H1 (cell line): ENCODE results near the gene TEX26. TPM values are rescaled to one million over a fixed set of nuclear protein-coding genes. Genes with fewer than 3 reads are reported as not detected.

Experiments used
- CTCF ChIA-PET: fragments of 300-600 bp; sonication (Branson Sonifier 250); formaldehyde crosslinking; loops from one replicate; lab custom pipeline; 2021; ENCODE audit not compliant: partially characterized antibody; lab: Charles Lee
- POLR2A ChIA-PET: fragments of 300-600 bp; sonication (Branson Sonifier 250); formaldehyde crosslinking; loops from one replicate; lab custom pipeline; 2021; ENCODE audit warnings: inconsistent platforms; ENCODE audit not compliant: partially characterized antibody; lab: Charles Lee
- DNase-seq, 2 experiments: peaks; one replicate each; pipeline versions ENCODE4 v3.0.0 to v3.0.0-alpha.2; 2010 to 2022; ENCODE audit warnings: low spot score in 2 of 2, low read depth in 1 of 2, mixed read lengths in 1 of 2
- FAIRE-seq: peaks from 2 replicates; lab custom pipeline; 2011; peaks lifted over from hg19 to GRCh38; lab: Jason Lieb, UNC
- H2AFZ ChIP-seq: 2 replicates; pipeline ENCODE4 v1.8.1; 2012; ENCODE audit warnings: low read length, inconsistent platforms
- H2AK5ac ChIP-seq: 2 replicates; pipeline ENCODE4 v1.6.1; 2013; ENCODE audit warnings: low read depth, low read length
- H2BK120ac ChIP-seq: replicated peaks from 2 replicates; pipeline ENCODE3; 2013; ENCODE audit warnings: low read depth, low read length, inconsistent platforms
- H2BK12ac ChIP-seq: 2 replicates; pipeline ENCODE4 v1.6.1; 2013; ENCODE audit warnings: low read depth, low read length
- H2BK15ac ChIP-seq: 2 replicates; pipeline ENCODE4 v1.6.1; 2013; ENCODE audit warnings: low read length
- H2BK20ac ChIP-seq: 2 replicates; pipeline ENCODE4 v1.6.1; 2013; ENCODE audit warnings: low read length
- H2BK5ac ChIP-seq: 2 replicates; pipeline ENCODE4 v1.6.1; 2013; ENCODE audit warnings: low read depth, low read length
- H3K14ac ChIP-seq: 2 replicates; pipeline ENCODE4 v1.6.1; 2013; ENCODE audit warnings: inconsistent platforms; ENCODE audit not compliant: insufficient read length
- H3K18ac ChIP-seq: 2 replicates; pipeline ENCODE4 v1.6.1; 2013; ENCODE audit warnings: low read length; ENCODE audit errors: extremely low read depth
- H3K23ac ChIP-seq: 2 replicates; pipeline ENCODE4 v1.6.1; 2013; ENCODE audit warnings: inconsistent platforms; ENCODE audit not compliant: insufficient read length
- H3K23me2 ChIP-seq: 2 replicates; pipeline ENCODE4 v1.6.1; 2013; ENCODE audit warnings: low read depth, low read length
- H3K27ac ChIP-seq: 2 replicates; pipeline ENCODE4 v1.6.1; 2011; ENCODE audit warnings: low read depth, low read length, inconsistent platforms
- H3K27me3 ChIP-seq, 4 experiments: replicated peaks in 1 of 4; 1 replicate in 1 of 4; 2 replicates in 3 of 4; pipeline versions ENCODE4 v1.6.1 to v1.8.1; 2011 to 2013; ENCODE audit warnings: low read length in 3 of 4, mild to moderate bottlenecking in 3 of 4, inconsistent platforms in 2 of 4, mixed read lengths in 2 of 4, moderate library complexity in 1 of 4; ENCODE audit not compliant: control insufficient read depth in 3 of 4, insufficient read depth in 3 of 4; ENCODE audit errors: extremely low read depth in 1 of 4
- H3K36me3 ChIP-seq, 4 experiments: 2 replicates each; pipeline versions ENCODE4 v1.6.1 to v1.8.1; 2011 to 2013; ENCODE audit warnings: mild to moderate bottlenecking in 4 of 4, low read length in 3 of 4, moderate library complexity in 2 of 4, control low read depth in 1 of 4, inconsistent platforms in 1 of 4; ENCODE audit not compliant: insufficient read depth in 4 of 4, control insufficient read depth in 2 of 4
- H3K4ac ChIP-seq: replicated peaks from 2 replicates; pipeline ENCODE3; 2013; ENCODE audit warnings: low read length, low read depth, mixed read lengths, inconsistent platforms; ENCODE audit not compliant: insufficient read length
- H3K4me1 ChIP-seq, 4 experiments: replicated peaks in 1 of 4; 1 replicate in 1 of 4; 2 replicates in 3 of 4; pipeline versions ENCODE4 v1.6.1 to v1.8.1; 2011 to 2013; ENCODE audit warnings: low read length in 3 of 4, inconsistent platforms in 2 of 4, mixed read lengths in 1 of 4; ENCODE audit not compliant: insufficient read depth in 4 of 4, control insufficient read depth in 3 of 4
- H3K4me2 ChIP-seq, 2 experiments: 2 replicates each; pipeline versions ENCODE4 v1.6.1 to v1.8.1; 2011 to 2013; ENCODE audit warnings: low read depth in 2 of 2, low read length in 2 of 2, control low read depth in 1 of 2, inconsistent platforms in 1 of 2, mild to moderate bottlenecking in 1 of 2; ENCODE audit not compliant: insufficient read depth in 1 of 2
- H3K4me3 ChIP-seq, 4 experiments: fragments of 200-600, 300-600 bp in 1 of 4; sonication (generic), shearing (Covaris generic), sonication (Bioruptor Twin) in 1 of 4; 2 replicates each; pipeline versions ENCODE4 v1.5.1 to v1.8.1; 2011 to 2016; ENCODE audit warnings: low read length in 4 of 4, low read depth in 3 of 4, control low read depth in 2 of 4, inconsistent platforms in 2 of 4, mild to moderate bottlenecking in 2 of 4, mixed read lengths in 1 of 4, moderate library complexity in 1 of 4; ENCODE audit not compliant: insufficient read depth in 2 of 4; ENCODE audit errors: extremely low read depth in 1 of 4
- H3K56ac ChIP-seq: replicated peaks from 2 replicates; pipeline ENCODE3; 2013; ENCODE audit warnings: low read depth, mild to moderate bottlenecking, mixed read lengths, low read length, inconsistent platforms; ENCODE audit not compliant: insufficient read length
- H3K79me1 ChIP-seq: 2 replicates; pipeline ENCODE4 v1.6.1; 2013; ENCODE audit warnings: low read depth, low read length, control low read depth
- H3K79me2 ChIP-seq, 2 experiments: 2 replicates each; pipeline versions ENCODE4 v1.6.1 to v1.8.1; 2012 to 2013; ENCODE audit warnings: low read length in 2 of 2, mild to moderate bottlenecking in 2 of 2, inconsistent platforms in 1 of 2; ENCODE audit not compliant: insufficient read depth in 2 of 2, control insufficient read depth in 1 of 2
- H3K9ac ChIP-seq, 4 experiments: replicated peaks in 1 of 4; 1 replicate in 1 of 4; 2 replicates in 3 of 4; pipeline versions ENCODE4 v1.6.1 to v1.8.1; 2011 to 2013; ENCODE audit warnings: low read depth in 3 of 4, low read length in 3 of 4, control low read depth in 2 of 4, mild to moderate bottlenecking in 2 of 4, moderate library complexity in 2 of 4, inconsistent platforms in 1 of 4; ENCODE audit errors: extremely low read depth in 1 of 4
- H3K9me3 ChIP-seq, 2 experiments: 2 replicates each; pipeline versions ENCODE4 v1.6.1 to v1.8.1; 2012 to 2013; ENCODE audit warnings: mild to moderate bottlenecking in 2 of 2, moderate library complexity in 2 of 2, control low read depth in 1 of 2, inconsistent platforms in 1 of 2, low read depth in 1 of 2, low read length in 1 of 2, mixed read lengths in 1 of 2; ENCODE audit not compliant: insufficient read depth in 2 of 2
- H4K20me1 ChIP-seq, 2 experiments: replicated peaks in 1 of 2; 2 replicates each; pipeline versions ENCODE3 to v1.8.1; 2011 to 2013; ENCODE audit warnings: inconsistent platforms in 2 of 2, low read length in 2 of 2, mild to moderate bottlenecking in 1 of 2; ENCODE audit not compliant: insufficient read depth in 2 of 2, control insufficient read depth in 1 of 2
- H4K5ac ChIP-seq: 2 replicates; pipeline ENCODE4 v1.6.1; 2013; ENCODE audit warnings: low read length, low read depth, mixed read lengths, inconsistent platforms; ENCODE audit not compliant: insufficient read length
- H4K8ac ChIP-seq: 2 replicates; pipeline ENCODE4 v1.8.0; 2013; ENCODE audit warnings: mild to moderate bottlenecking, moderate library complexity, low read length, inconsistent platforms; ENCODE audit not compliant: insufficient read depth; ENCODE audit errors: extremely low read depth
- H4K91ac ChIP-seq: replicated peaks from 2 replicates; pipeline ENCODE3; 2013; ENCODE audit warnings: low read length, mixed read lengths, inconsistent platforms; ENCODE audit not compliant: insufficient read length
- BACH1 ChIP-seq: IDR thresholded peaks from 2 replicates; pipeline ENCODE4 v1.6.1; 2012; ENCODE audit warnings: low read length, improper control_type of control experiment
- CBX8 ChIP-seq: fragments of 300-800, 300-1000 bp; sonication (generic); IDR thresholded peaks from 2 replicates; pipeline ENCODE4 v1.7.1; 2016; ENCODE audit warnings: low read depth, low read length, borderline replicate concordance
- RBBP5 ChIP-seq: IDR thresholded peaks from 2 replicates; pipeline ENCODE4 v1.7.1; 2012; ENCODE audit warnings: low read depth, mild to moderate bottlenecking, inconsistent platforms, low read length, moderate library complexity, borderline replicate concordance
- WGBS, 2 experiments: shearing (Covaris generic) in 1 of 2; methylation state at CpG; one replicate each; pipeline versions ENCODE4 v1.1.6 to v1.1.7; 2013 to 2015; ENCODE audit warnings: low lambda C conversion rate in 2 of 2, mixed read lengths in 2 of 2, inconsistent platforms in 1 of 2, low coverage in 1 of 2, missing lambda C conversion rate in 1 of 2; ENCODE audit not compliant: insufficient replicate concordance in 2 of 2, insufficient coverage in 1 of 2, insufficient read length in 1 of 2; ENCODE audit errors: extremely low coverage in 1 of 2, missing lambda C conversion rate in 1 of 2; 5-methylcytosine and 5-hydroxymethylcytosine counted together
- polyA plus RNA-seq, 7 experiments: library from polyadenylated mRNA; depleted of rRNA in 3 of 7; stranded (reverse) in 5 of 7; unstranded in 2 of 7; fragments of >200 nt in 5 of 7; fragments of 200-250 nt in 2 of 7; gene quantifications; 1 replicate in 5 of 7; 2 replicates in 1 of 7; 4 replicates in 1 of 7; pipeline versions ENCODE4 v1.2.1 to v1.2.3, GENCODE V29; 2011 to 2013; ENCODE audit warnings: missing spikeins in 2 of 7, mixed read lengths in 2 of 7
- total RNA-seq: library from RNA; stranded (reverse); fragmentation: NEBNext Ultra II Directional; extraction: Animal tissue kit (Norgen Biotek cat#: 25700); gene quantifications from 2 replicates; pipeline ENCODE4 v1.2.1, GENCODE V29; 2021

The TEX26 gene
- total and polyA plus RNA-seq, 2 of the 8 experiments (the other 6 are each of a cell fraction or from before 2014, with no cell fraction given), result not detected

GRCh38 chr13:30916991-30917390 is 15.5 kb upstream of the TEX26 start:
- no peak for FAIRE-seq
- Histone ChIP-seq H3K27me3 (no peaks in the 10 kb centered on the region; a peak in 2 of 7 replicates), H3K9ac (no peak overlapping the region), H2BK120ac (no peak overlapping the region), H2BK20ac (no peak overlapping the region), H2AK5ac (no peak overlapping the region), H3K23me2 (no peaks in the 10 kb centered on the region), H3K14ac (no peak overlapping the region), H2AFZ (no peak overlapping the region), H3K23ac (no peak overlapping the region), H3K4me3 (no peak overlapping the region), H4K5ac (no peak overlapping the region), H3K4ac (no peak overlapping the region), H3K9me3 (no peaks in the 10 kb centered on the region), H3K27ac (no peak overlapping the region), H3K56ac (no peak overlapping the region), H3K18ac (no peak overlapping the region), H4K20me1 (no peaks in the 10 kb centered on the region), H4K91ac (no peak overlapping the region), H2BK12ac (no peak overlapping the region), H3K79me1 (no peaks in the 10 kb centered on the region), H3K36me3 (no peaks in the 10 kb centered on the region), H4K8ac (no peak overlapping the region), H3K4me2 (no peak overlapping the region), H2BK5ac (no peak overlapping the region), H3K4me1 (no peaks in the 10 kb centered on the region; a peak in 1 of 7 replicates), H3K79me2 (no peaks in the 10 kb centered on the region), H2BK15ac (no peak overlapping the region)
- CTCF ChIA-PET, result interaction anchor here (1.1 to 3.1 kb wide), 4 partner anchors 12 to 59 kb away, joined by 3 to 10 read pairs (median 4); partner anchors contain the start of gene TEX26
- POLR2A ChIA-PET, result no interaction called here
- WGBS, 2 experiments, result 86% methylated on average over 6 of the region's 6 CpGs; no CpG with 5 or more reads in 1 of the 2 experiments
- TF ChIP-seq RBBP5 (no peak), BACH1 (no peak), CBX8 (no peak)
- no peak for DNase-seq
